ENCODE data around the gene ITPK1. TPM values are rescaled to one million over a fixed set of nuclear protein-coding genes. Genes with fewer than 3 reads are reported as not detected.

The ITPK1 gene
- total RNA-seq, 1 experiment from 2014 or later, result 25.9 TPM

GRCh38 chr14:92978229-92979021 is 137.3 kb downstream of the ITPK1 start:
- in situ Hi-C loops (cut with HindIII; ENCODE audit: low pct_unique_long_range_greater_than_20kb, low sequenced_read_pairs) (no loop called here), intact Hi-C loops (cut with micrococcal nuclease; ENCODE audit: unreplicated experiment) (no loop called here)
- ChIA-PET CTCF (no interaction called here), POLR2A (no interaction called here)
- ATAC-seq, result no peak
- H3K27me3 ChIP-seq (ENCODE audit: control insufficient read depth, insufficient read depth, low read length), result no peaks in the 10 kb centered on the region
- no TSS peak for BruUV-seq (replicated peaks)
- H3K4me1 ChIP-seq (ENCODE audit: control insufficient read depth, insufficient read depth, low read length), result no peaks in the 10 kb centered on the region
- H3K27ac ChIP-seq (ENCODE audit: low read length), result no peak overlapping the region
- no peak overlapping the region for H3K4me3 ChIP-seq (ENCODE audit: low read depth in 2 of 2, low read length in 2 of 2)
- TF ChIP-seq, protein P1, sequence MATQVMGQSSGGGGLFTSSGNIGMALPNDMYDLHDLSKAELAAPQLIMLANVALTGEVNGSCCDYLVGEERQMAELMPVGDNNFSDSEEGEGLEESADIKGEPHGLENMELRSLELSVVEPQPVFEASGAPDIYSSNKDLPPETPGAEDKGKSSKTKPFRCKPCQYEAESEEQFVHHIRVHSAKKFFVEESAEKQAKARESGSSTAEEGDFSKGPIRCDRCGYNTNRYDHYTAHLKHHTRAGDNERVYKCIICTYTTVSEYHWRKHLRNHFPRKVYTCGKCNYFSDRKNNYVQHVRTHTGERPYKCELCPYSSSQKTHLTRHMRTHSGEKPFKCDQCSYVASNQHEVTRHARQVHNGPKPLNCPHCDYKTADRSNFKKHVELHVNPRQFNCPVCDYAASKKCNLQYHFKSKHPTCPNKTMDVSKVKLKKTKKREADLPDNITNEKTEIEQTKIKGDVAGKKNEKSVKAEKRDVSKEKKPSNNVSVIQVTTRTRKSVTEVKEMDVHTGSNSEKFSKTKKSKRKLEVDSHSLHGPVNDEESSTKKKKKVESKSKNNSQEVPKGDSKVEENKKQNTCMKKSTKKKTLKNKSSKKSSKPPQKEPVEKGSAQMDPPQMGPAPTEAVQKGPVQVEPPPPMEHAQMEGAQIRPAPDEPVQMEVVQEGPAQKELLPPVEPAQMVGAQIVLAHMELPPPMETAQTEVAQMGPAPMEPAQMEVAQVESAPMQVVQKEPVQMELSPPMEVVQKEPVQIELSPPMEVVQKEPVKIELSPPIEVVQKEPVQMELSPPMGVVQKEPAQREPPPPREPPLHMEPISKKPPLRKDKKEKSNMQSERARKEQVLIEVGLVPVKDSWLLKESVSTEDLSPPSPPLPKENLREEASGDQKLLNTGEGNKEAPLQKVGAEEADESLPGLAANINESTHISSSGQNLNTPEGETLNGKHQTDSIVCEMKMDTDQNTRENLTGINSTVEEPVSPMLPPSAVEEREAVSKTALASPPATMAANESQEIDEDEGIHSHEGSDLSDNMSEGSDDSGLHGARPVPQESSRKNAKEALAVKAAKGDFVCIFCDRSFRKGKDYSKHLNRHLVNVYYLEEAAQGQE (IDR thresholded peaks at IDR 0.05; ENCODE audit: insufficient read depth in 1 of 2, low read depth in 2 of 2, low read length in 1 of 2), result no peak
- TF ChIP-seq SIN3A (IDR thresholded peaks at IDR 0.05; ENCODE audit: borderline replicate concordance, insufficient read depth, low read depth, low read length), result no peak
- no peak for TF ChIP-seq TCF7L2 (IDR thresholded peaks at IDR 0.05; ENCODE audit: low read depth, low read length)
- no peak for TF ChIP-seq POLR2AphosphoS5 (IDR thresholded peaks at IDR 0.05; ENCODE audit: low read depth, low read length)
- no peak for TF ChIP-seq CTCF (IDR thresholded peaks at IDR 0.05)
- H3K36me3 ChIP-seq (ENCODE audit: control insufficient read depth, insufficient read depth, low read length), result no peaks in the 10 kb centered on the region
- H3K9me3 ChIP-seq (ENCODE audit: control insufficient read depth, insufficient read depth, low read depth, low read length), result no peaks in the 10 kb centered on the region
- DNase-seq (ENCODE audit: low read depth, low spot score), result no peak

DNA sequence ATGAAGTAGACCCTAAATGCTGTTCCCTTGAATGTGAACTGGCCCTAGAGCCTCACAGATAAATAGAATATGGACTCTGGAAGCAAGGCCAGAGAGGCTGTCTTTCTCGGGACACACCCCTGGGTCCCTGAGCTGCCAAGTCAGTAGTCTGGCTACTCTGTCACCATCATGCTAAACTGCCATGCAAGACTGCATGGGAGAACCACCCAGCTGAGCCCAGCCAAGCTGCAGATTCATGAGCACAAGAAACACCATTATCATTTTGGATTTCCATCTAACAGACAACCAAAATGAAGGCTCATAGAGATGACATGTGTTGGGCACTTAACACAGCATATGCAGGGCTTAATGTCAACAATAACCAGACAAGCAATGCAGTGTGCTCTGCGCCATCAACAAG is 139.5 kb downstream of the ITPK1 start:
- DNase-seq (ENCODE audit: low read depth, low spot score), result no peak
- H3K36me3 ChIP-seq (ENCODE audit: control insufficient read depth, insufficient read depth, low read length), result no peaks in the 10 kb centered on the region
- H3K27ac ChIP-seq (ENCODE audit: low read length), result no peak overlapping the region
- ChIA-PET POLR2A (no interaction called here), CTCF (no interaction called here)
- no peaks in the 10 kb centered on the region for H3K4me1 ChIP-seq (ENCODE audit: control insufficient read depth, insufficient read depth, low read length)
- in situ Hi-C loops (cut with HindIII; ENCODE audit: low pct_unique_long_range_greater_than_20kb, low sequenced_read_pairs), result no loop called here
- intact Hi-C loops (cut with micrococcal nuclease; ENCODE audit: unreplicated experiment), result no loop called here
- H3K27me3 ChIP-seq (ENCODE audit: control insufficient read depth, insufficient read depth, low read length), result no peaks in the 10 kb centered on the region
- no peak for TF ChIP-seq SIN3A (IDR thresholded peaks at IDR 0.05; ENCODE audit: borderline replicate concordance, insufficient read depth, low read depth, low read length)
- no peak for TF ChIP-seq TCF7L2 (IDR thresholded peaks at IDR 0.05; ENCODE audit: low read depth, low read length)
- TF ChIP-seq POLR2AphosphoS5 (IDR thresholded peaks at IDR 0.05; ENCODE audit: low read depth, low read length), result no peak
- TF ChIP-seq, protein P1 (IDR thresholded peaks at IDR 0.05; ENCODE audit: insufficient read depth in 1 of 2, low read depth in 2 of 2, low read length in 1 of 2), result no peak
- no peak for TF ChIP-seq CTCF (IDR thresholded peaks at IDR 0.05)
- BruUV-seq (replicated peaks), result no TSS peak
- no peak for ATAC-seq
- H3K4me3 ChIP-seq (ENCODE audit: low read depth in 2 of 2, low read length in 2 of 2), result no peak overlapping the region
- H3K9me3 ChIP-seq (ENCODE audit: control insufficient read depth, insufficient read depth, low read depth, low read length), result no peaks in the 10 kb centered on the region

Measured in Panc1 (cell line).